Gastrocnemius medialis (tissue), 4 donors: ENCODE results near the gene ARHGAP27. TPM values are rescaled to one million over a fixed set of nuclear protein-coding genes. Genes with fewer than 3 reads are reported as not detected.

Experiments
- ATAC-seq, 2 donors: fragments of 150-250 bp; one replicate each; pipeline ENCODE4 v1.9.1; 2016
- DNase-seq, 2 donors: peaks; one replicate each; pipeline ENCODE4 v3.0.0-alpha.2; 2019
- H3K27ac ChIP-seq, 4 donors: fragments of 200-600 bp; sonication (generic); 1 replicate in 1 of 4; 2 replicates in 3 of 4; pipeline ENCODE4 v1.5.1; 2016 to 2018; ENCODE audit warnings: mild to moderate bottlenecking in 2 of 4, moderate library complexity in 1 of 4
- H3K27me3 ChIP-seq, 3 donors: fragments of 200-600 bp; sonication (generic) in 2 of 3; 1 replicate in 1 of 3; 2 replicates in 2 of 3; pipeline versions ENCODE4 v1.5.1 to v1.6.0; 2016 to 2019; ENCODE audit warnings: mild to moderate bottlenecking in 1 of 3, moderate library complexity in 1 of 3
- H3K36me3 ChIP-seq, 2 donors: fragments of 200-600 bp; sonication (generic) in 1 of 2; one replicate each; pipeline ENCODE4 v1.5.1; 2017 to 2018
- H3K4me1 ChIP-seq, 2 donors: fragments of 200-600 bp; sonication (generic) in 1 of 2; one replicate each; pipeline ENCODE4 v1.5.1; 2016 to 2017; ENCODE audit warnings: mild to moderate bottlenecking in 2 of 2
- H3K4me3 ChIP-seq, 4 donors: fragments of 200-600 bp; sonication (generic) in 3 of 4; 1 replicate in 1 of 4; 2 replicates in 3 of 4; pipeline ENCODE4 v1.5.1; 2016 to 2019; ENCODE audit warnings: mild to moderate bottlenecking in 2 of 4
- H3K9me3 ChIP-seq, 3 donors: fragments of 200-600 bp; sonication (generic) in 2 of 3; 1 replicate in 1 of 3; 2 replicates in 2 of 3; pipeline ENCODE4 v1.5.1; 2016 to 2019
- POLR2A ChIP-seq, 2 donors: fragments of 450-650 bp; IDR thresholded peaks; one replicate each; pipeline ENCODE4 v1.6.1; 2017; ENCODE audit warnings: antibody characterized with exemption in 2 of 2, mild to moderate bottlenecking in 2 of 2, moderate library complexity in 2 of 2
- in situ Hi-C, 4 donors: fragments of 200-750 bp; cut with MboI; loops; one replicate each; pipeline versions ENCODE4 v1.15.0 to v1.8.0; 2017; ENCODE audit warnings: low sequenced_read_pairs in 4 of 4
- intact Hi-C: fragments of 100-400 bp; cut with DNase I; formaldehyde crosslinking; loops from one replicate; pipeline ENCODE4 v1.15.1; 2023; ENCODE audit warnings: low total_unique reads
- total RNA-seq, 4 donors: library from RNA; depleted of rRNA; stranded (reverse); fragments of >200 nt; gene quantifications; one replicate each; pipeline versions ENCODE4 v1.1.0 to v1.2.3, GENCODE V29; 2016
- TF ChIP-seq, protein P1 (sequence below), 5 experiments: fragments of 450-650 bp in 3 of 5; fragments of 200-600 bp in 2 of 5; sonication (generic) in 2 of 5; IDR thresholded peaks in 4 of 5; conservative IDR thresholded peaks in 1 of 5; 1 replicate in 4 of 5; 2 replicates in 1 of 5; pipeline ENCODE4 v1.5.1; 2016 to 2019; ENCODE audit warnings: antibody characterized with exemption in 5 of 5, mild to moderate bottlenecking in 3 of 5, moderate library complexity in 3 of 5

The ARHGAP27 gene
- total RNA-seq, 4 donors from 2014 or later = 4.2 to 6.0 (median 5.1) TPM

DNA sequence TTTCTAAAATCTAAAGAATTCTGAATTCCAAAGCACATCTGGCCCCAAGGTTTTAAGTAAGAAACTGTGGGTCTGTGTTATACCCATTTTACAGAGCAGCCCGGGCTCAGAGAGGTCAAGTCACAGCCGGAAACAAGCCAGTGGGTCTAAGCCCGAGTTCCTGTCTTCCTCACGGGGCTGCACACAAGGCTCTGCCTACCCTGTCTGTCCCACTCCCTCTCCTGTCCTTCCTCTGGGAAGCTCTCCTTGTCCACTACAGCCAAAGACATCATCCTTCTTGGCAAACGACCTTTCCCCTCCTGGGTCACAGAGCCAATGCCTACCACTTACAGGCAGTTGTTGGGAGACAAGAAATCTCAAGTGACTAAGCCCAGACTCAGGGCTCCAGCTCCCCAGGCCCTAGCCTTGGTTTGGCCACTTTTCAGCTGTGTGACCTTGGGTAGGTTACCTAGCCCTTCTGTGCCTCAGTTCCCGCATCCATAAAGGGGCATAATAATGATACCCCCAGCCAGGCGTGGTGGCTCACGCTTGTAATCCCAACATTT, 60.3 kb downstream of the ARHGAP27 start:
- no peaks in the 10 kb centered on the region for H3K27me3 ChIP-seq
- ATAC-seq (peak; percentile 20 to 22), DNase-seq (no peak)
- H3K36me3 ChIP-seq = no peaks in the 10 kb centered on the region
- intact Hi-C loops = loop anchor here (5.0 kb wide), 1 partner anchor 55 kb away; the partner anchor contains the start of gene MAP3K14
- peak overlapping the region; percentile 49 to 82 (median 69) for H3K27ac ChIP-seq
- in situ Hi-C loops = loop anchor here in 2 of 4 donors (10.0 kb wide), 2 partner anchors 48 to 98 kb away; no protein-coding TSS in a partner anchor
- TF ChIP-seq, protein P1, sequence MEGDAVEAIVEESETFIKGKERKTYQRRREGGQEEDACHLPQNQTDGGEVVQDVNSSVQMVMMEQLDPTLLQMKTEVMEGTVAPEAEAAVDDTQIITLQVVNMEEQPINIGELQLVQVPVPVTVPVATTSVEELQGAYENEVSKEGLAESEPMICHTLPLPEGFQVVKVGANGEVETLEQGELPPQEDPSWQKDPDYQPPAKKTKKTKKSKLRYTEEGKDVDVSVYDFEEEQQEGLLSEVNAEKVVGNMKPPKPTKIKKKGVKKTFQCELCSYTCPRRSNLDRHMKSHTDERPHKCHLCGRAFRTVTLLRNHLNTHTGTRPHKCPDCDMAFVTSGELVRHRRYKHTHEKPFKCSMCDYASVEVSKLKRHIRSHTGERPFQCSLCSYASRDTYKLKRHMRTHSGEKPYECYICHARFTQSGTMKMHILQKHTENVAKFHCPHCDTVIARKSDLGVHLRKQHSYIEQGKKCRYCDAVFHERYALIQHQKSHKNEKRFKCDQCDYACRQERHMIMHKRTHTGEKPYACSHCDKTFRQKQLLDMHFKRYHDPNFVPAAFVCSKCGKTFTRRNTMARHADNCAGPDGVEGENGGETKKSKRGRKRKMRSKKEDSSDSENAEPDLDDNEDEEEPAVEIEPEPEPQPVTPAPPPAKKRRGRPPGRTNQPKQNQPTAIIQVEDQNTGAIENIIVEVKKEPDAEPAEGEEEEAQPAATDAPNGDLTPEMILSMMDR (IDR thresholded peaks at IDR 0.05 in 4 of 5, conservative IDR thresholded peaks at IDR 0.05 in 1 of 5) = no peak
- TF ChIP-seq POLR2A (IDR thresholded peaks at IDR 0.05) = no peak
- peaks cover 15 to 25% of the 10 kb centered on the region in 2 donors for H3K4me1 ChIP-seq
- H3K9me3 ChIP-seq = no peaks in the 10 kb centered on the region
- peak overlapping the region in 2 of 4 donors; percentile 33 to 59 for H3K4me3 ChIP-seq

DNA sequence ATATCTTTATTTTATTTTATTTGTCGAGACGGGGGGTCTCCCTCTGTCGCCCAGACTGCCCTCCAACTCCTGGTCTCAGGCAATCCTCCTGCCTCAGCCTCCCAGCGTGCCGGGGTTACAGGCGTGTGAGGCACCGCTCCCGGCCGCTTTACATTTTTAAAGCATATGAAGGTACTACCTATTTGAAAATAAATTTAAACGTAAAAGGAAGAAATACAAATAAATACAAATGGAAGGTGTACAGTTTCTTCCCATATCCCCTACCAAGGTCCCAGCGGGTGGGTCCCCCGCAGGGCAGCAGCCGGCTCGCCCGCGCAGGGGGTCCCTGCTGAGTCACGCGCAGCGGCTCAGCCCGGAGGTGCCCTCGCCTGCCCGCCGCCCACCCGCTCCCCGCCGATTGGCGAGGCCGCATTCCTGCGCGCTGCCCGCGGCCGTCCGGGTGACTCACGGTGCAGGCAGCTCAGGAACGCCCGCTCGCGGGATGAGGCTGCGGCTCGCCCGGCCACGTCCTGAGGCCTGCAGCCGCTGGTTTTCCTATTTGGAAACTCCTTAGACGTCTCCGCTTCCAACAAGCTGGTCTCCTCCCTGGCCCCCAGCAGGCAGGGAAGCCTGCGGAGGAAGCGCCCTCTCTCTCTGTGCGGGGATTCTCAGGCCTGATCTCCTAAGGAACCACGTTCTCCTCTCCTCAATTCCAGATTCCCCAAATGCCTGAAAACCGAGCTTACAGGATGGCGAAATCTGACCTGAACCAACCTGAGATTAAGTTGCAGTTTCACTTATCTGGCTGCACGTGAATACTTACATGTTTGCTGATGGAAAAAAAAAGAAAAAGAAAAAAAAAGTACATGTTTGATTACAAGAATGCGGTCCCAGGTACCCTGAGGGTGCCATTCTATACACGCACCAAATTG, 61.0 kb downstream of the ARHGAP27 start:
- intact Hi-C loops = loop anchor here (5.0 kb wide), 1 partner anchor 54 kb away; the partner anchor contains the start of gene MAP3K14
- in situ Hi-C loops = loop anchor here in 2 of 4 donors (10.0 kb wide), 2 partner anchors 47 to 97 kb away; no protein-coding TSS in a partner anchor
- H3K4me1 ChIP-seq = peaks cover 15 to 25% of the 10 kb centered on the region in 2 donors
- no peaks in the 10 kb centered on the region for H3K27me3 ChIP-seq
- H3K27ac ChIP-seq = peak overlapping the region; percentile 49 to 82 (median 69)
- H3K9me3 ChIP-seq = no peaks in the 10 kb centered on the region
- TF ChIP-seq, protein P1 (IDR thresholded peaks at IDR 0.05 in 4 of 5, conservative IDR thresholded peaks at IDR 0.05 in 1 of 5) = no peak
- TF ChIP-seq POLR2A (IDR thresholded peaks at IDR 0.05) = peak in 1 of 2 donors; percentile 17
- peak overlapping the region; percentile 11 to 59 (median 42) for H3K4me3 ChIP-seq
- ATAC-seq = peak; percentile 76 to 86
- peak; percentile 46 to 80 for DNase-seq
- no peaks in the 10 kb centered on the region for H3K36me3 ChIP-seq

DNA sequence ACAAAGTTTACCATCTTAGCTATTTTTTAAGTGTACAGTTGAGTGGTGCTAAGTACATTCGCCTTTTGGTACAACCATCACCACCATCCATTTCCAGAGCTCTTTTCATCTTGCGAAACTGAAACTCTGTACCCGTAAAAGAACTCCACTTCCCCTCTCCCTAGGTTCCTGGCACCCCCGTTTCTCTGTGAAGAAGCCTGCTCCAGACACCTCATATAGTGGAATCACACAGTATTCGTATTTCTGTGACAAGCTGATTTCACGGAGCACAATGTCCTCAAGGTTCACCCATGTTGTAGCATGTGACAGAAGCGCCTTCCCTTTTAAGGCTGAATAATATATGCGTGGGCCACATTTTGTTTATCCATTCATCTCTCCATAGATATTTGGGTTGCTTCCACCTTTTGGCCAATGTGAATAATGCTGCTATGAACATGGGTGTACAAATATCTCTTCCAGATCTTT, 61.7 kb downstream of the ARHGAP27 start:
- intact Hi-C loops (loop anchor here (5.0 kb wide), 1 partner anchor 54 kb away; the partner anchor contains the start of gene MAP3K14), in situ Hi-C loops (loop anchor here in 2 of 4 donors (10.0 kb wide), 2 partner anchors 46 to 96 kb away; no protein-coding TSS in a partner anchor)
- TF ChIP-seq POLR2A (IDR thresholded peaks at IDR 0.05) = no peak
- TF ChIP-seq, protein P1 (IDR thresholded peaks at IDR 0.05 in 4 of 5, conservative IDR thresholded peaks at IDR 0.05 in 1 of 5) = no peak
- no peaks in the 10 kb centered on the region for H3K27me3 ChIP-seq
- no peaks in the 10 kb centered on the region for H3K36me3 ChIP-seq
- H3K4me3 ChIP-seq = no peak overlapping the region
- no peak for DNase-seq
- peaks cover 15 to 25% of the 10 kb centered on the region in 2 donors for H3K4me1 ChIP-seq
- ATAC-seq = no peak
- H3K9me3 ChIP-seq = no peaks in the 10 kb centered on the region
- H3K27ac ChIP-seq = peak overlapping the region; percentile 49 to 82 (median 69)

DNA sequence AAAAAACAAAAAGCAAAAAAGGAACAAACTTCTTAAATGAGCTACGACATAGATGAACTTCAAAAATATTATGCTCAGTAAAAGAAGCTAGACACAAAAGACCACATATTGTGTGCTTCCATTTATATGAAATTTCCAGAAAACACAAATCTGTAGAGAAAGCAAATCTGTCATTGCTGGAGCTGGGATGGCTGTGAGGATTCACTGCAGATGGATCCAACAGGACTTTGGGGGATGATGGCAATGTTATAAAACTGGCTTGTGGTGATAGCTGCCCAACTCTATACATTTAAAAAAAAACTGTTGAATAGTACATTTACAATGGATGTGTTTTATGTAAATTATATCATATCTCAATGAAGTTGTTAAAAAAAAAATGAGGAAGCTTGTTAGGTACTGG, 63.2 kb downstream of the ARHGAP27 start:
- in situ Hi-C loops (no loop called here), intact Hi-C loops (no loop called here)
- no peak for DNase-seq
- Histone ChIP-seq H3K27me3 (no peaks in the 10 kb centered on the region), H3K36me3 (no peaks in the 10 kb centered on the region), H3K4me1 (peaks cover 15 to 22% of the 10 kb centered on the region in 2 donors), H3K4me3 (no peak overlapping the region), H3K27ac (no peak overlapping the region), H3K9me3 (no peaks in the 10 kb centered on the region)
- TF ChIP-seq, protein P1 (IDR thresholded peaks at IDR 0.05 in 4 of 5, conservative IDR thresholded peaks at IDR 0.05 in 1 of 5) = no peak
- TF ChIP-seq POLR2A (IDR thresholded peaks at IDR 0.05) = no peak
- no peak for ATAC-seq
